ENCODE data around the gene DKKL1.

The DKKL1 gene

DNA sequence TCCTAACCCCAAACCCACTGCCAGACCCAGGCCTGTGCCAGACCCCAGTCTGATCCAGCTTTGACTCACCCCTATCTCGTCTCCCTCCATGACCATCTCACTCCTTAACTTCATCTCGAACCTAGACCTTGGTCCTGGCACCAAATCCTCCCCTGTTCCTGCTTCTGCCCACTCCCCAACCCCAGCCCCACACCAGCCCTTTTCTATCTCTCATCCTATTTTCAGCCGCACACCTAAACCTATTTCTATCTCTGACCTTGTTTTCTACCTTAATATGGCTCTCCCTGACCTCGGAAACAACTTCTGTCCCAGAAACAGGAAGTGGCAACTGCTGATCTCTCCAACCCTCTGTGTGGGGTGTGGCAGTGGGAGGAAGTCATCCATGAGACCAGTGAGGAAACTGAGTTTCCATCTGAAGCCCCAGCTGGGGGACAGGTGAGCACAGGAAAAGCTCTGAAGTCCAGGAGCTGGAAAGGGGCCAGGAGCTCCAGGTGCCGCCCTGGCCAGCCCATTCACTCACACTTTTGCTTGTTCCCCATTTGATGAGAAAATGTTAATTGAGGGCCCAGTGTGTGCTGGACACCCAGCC, 45.9 kb downstream of the DKKL1 start:
- H3K9ac ChIP-seq = no peak overlapping the region
- H2AFZ ChIP-seq (ENCODE audit: low read depth) = peak overlapping the region; percentile 20; the same call in 1 of the 2 replicates
- H3K36me3 ChIP-seq (ENCODE audit: insufficient read depth) = no peaks in the 10 kb centered on the region
- H3K4me3 ChIP-seq (IDR thresholded peaks at IDR 0.05; ENCODE audit: insufficient read depth, low read depth, low read length) = no peak overlapping the region
- H3K27ac ChIP-seq = no peak overlapping the region
- H3K27me3 ChIP-seq (ENCODE audit: insufficient read depth, low read depth) = peaks cover 75% of the 10 kb centered on the region
- peaks cover 11% of the 10 kb centered on the region for H3K4me1 ChIP-seq (ENCODE audit: low read depth, poor library complexity, severe bottlenecking)
- no peaks in the 10 kb centered on the region for H4K20me1 ChIP-seq (ENCODE audit: insufficient read depth)
- TF ChIP-seq CTCF (conservative IDR thresholded peaks at IDR 0.05; ENCODE audit: low read depth, low read length) = no peak
- H3K4me2 ChIP-seq = no peak overlapping the region
- no peaks in the 10 kb centered on the region for H3K79me2 ChIP-seq (ENCODE audit: insufficient read depth, low read depth)

DNA sequence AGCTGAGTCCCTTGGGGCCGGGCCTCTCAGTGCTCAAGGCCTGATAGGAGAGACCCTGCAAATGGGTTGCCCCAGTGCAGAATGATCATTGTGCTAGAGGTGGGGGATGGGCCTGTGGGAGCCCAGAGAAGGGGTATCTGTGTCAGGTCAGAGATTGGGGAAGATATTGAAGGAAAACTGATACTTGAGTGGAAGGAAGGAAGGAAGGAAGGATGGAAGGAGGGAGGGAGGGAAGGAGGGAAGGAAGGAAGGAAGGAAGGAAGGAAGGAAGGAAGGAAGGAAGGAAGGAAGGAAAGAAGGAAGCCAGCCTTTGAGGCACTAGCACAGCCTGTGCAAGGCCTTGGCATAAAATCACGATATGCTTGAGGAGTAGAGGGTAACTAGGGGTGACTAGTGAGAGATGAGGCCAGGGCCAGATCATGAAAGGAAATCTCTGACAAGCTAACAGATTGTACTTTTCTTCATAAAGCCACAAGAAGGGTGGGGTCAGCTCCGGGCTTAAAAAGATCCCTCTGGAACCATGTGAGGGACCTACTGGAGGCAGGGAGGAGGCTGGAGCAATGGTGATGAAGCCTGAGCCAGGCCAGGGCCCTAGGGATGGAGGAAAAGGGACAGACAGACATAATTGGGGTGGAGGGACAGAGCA, 48.1 kb downstream of the DKKL1 start:
- Histone ChIP-seq H3K4me3 (IDR thresholded peaks at IDR 0.05; ENCODE audit: insufficient read depth, low read depth, low read length) (no peak overlapping the region), H3K36me3 (ENCODE audit: insufficient read depth) (no peaks in the 10 kb centered on the region), H3K9ac (no peak overlapping the region), H3K4me2 (no peak overlapping the region), H3K79me2 (ENCODE audit: insufficient read depth, low read depth) (no peaks in the 10 kb centered on the region), H2AFZ (ENCODE audit: low read depth) (no peak overlapping the region), H3K27ac (no peak overlapping the region), H3K27me3 (ENCODE audit: insufficient read depth, low read depth) (peaks cover 81% of the 10 kb centered on the region), H4K20me1 (ENCODE audit: insufficient read depth) (no peaks in the 10 kb centered on the region), H3K4me1 (ENCODE audit: low read depth, poor library complexity, severe bottlenecking) (peaks cover 11% of the 10 kb centered on the region)
- TF ChIP-seq CTCF (conservative IDR thresholded peaks at IDR 0.05; ENCODE audit: low read depth, low read length) = no peak

GRCh38 chr19:49413348-49413747, 49.7 kb downstream of the DKKL1 start:
- H3K4me1 ChIP-seq (ENCODE audit: low read depth, poor library complexity, severe bottlenecking) = peaks cover 11% of the 10 kb centered on the region

GRCh38 chr19:49414256-49414655, 50.6 kb downstream of the DKKL1 start:
- no peak overlapping the region for H3K9ac ChIP-seq
- TF ChIP-seq CTCF (conservative IDR thresholded peaks at IDR 0.05; ENCODE audit: low read depth, low read length) = no peak
- H3K36me3 ChIP-seq (ENCODE audit: insufficient read depth) = no peaks in the 10 kb centered on the region
- H3K4me1 ChIP-seq (ENCODE audit: low read depth, poor library complexity, severe bottlenecking) = peaks cover 10% of the 10 kb centered on the region
- H2AFZ ChIP-seq (ENCODE audit: low read depth) = no peak overlapping the region
- no peak overlapping the region for H3K4me2 ChIP-seq
- H3K27ac ChIP-seq = no peak overlapping the region
- no peaks in the 10 kb centered on the region for H3K79me2 ChIP-seq (ENCODE audit: insufficient read depth, low read depth)
- no peaks in the 10 kb centered on the region for H4K20me1 ChIP-seq (ENCODE audit: insufficient read depth)
- no peak overlapping the region for H3K4me3 ChIP-seq (IDR thresholded peaks at IDR 0.05; ENCODE audit: insufficient read depth, low read depth, low read length)
- H3K27me3 ChIP-seq (ENCODE audit: insufficient read depth, low read depth) = peaks cover 89% of the 10 kb centered on the region

More at GRCh38 chr19:49413348-49413747, 49.7 kb downstream of the DKKL1 start:
- peaks cover 84% of the 10 kb centered on the region for H3K27me3 ChIP-seq (ENCODE audit: insufficient read depth, low read depth)
- no peak overlapping the region for H3K9ac ChIP-seq
- no peak for TF ChIP-seq CTCF (conservative IDR thresholded peaks at IDR 0.05; ENCODE audit: low read depth, low read length)
- H3K4me3 ChIP-seq (IDR thresholded peaks at IDR 0.05; ENCODE audit: insufficient read depth, low read depth, low read length) = no peak overlapping the region
- no peak overlapping the region for H3K27ac ChIP-seq
- H4K20me1 ChIP-seq (ENCODE audit: insufficient read depth) = no peaks in the 10 kb centered on the region
- H3K36me3 ChIP-seq (ENCODE audit: insufficient read depth) = no peaks in the 10 kb centered on the region
- no peak overlapping the region for H3K4me2 ChIP-seq
- no peak overlapping the region for H2AFZ ChIP-seq (ENCODE audit: low read depth)
- no peaks in the 10 kb centered on the region for H3K79me2 ChIP-seq (ENCODE audit: insufficient read depth, low read depth)
